Measurements from ENCODE around the gene PLCG2. TPM values are rescaled to one million over a fixed set of nuclear protein-coding genes. Genes with fewer than 3 reads are reported as not detected.
A peak's percentile ranks its signal among the peaks of the same experiment; 100 is the strongest.

The PLCG2 gene
- total RNA-seq, 1 experiment from 2014 or later = 3.5 TPM

- no peak for TF ChIP-seq EZH2phosphoT487 (IDR thresholded peaks at IDR 0.05; ENCODE audit: borderline replicate concordance, low read length)
- TF ChIP-seq CTCF (conservative IDR thresholded peaks at IDR 0.05; ENCODE audit: low read depth, low read length) = no peak
- TF ChIP-seq EZH2 (IDR thresholded peaks at IDR 0.05; ENCODE audit: low read length, unreplicated experiment) = no peak
- H3K36me3 ChIP-seq (ENCODE audit: low read depth, low read length) = no peaks in the 10 kb centered on the region
- POLR2A ChIA-PET (ENCODE audit: unreplicated experiment) = no interaction called here
These were observed 27.6 kb downstream of the PLCG2 start for GRCh38 chr16:81806696-81807095.

GRCh38 chr16:81807767-81808358, 28.8 kb downstream of the PLCG2 start:
- no peaks in the 10 kb centered on the region for H3K79me2 ChIP-seq (ENCODE audit: low read length)
- no peak overlapping the region for H3K4me2 ChIP-seq (ENCODE audit: low read length)
- TF ChIP-seq EZH2 (IDR thresholded peaks at IDR 0.05; ENCODE audit: low read length, unreplicated experiment) (no peak), CTCF (conservative IDR thresholded peaks at IDR 0.05; ENCODE audit: low read depth, low read length) (no peak), EZH2phosphoT487 (IDR thresholded peaks at IDR 0.05; ENCODE audit: borderline replicate concordance, low read length) (no peak)
- H3K4me3 ChIP-seq (ENCODE audit: low read length) = no peak overlapping the region
- no TSS peak for BruUV-seq (replicated peaks)
- CTCF ChIA-PET = no interaction called here
- H3F3A ChIP-seq (ENCODE audit: low read length, unreplicated experiment) = no peaks in the 10 kb centered on the region
- H3K36me3 ChIP-seq (ENCODE audit: low read depth, low read length) = no peaks in the 10 kb centered on the region
- intact Hi-C loops (cut with micrococcal nuclease) = no loop called here
- H4K20me1 ChIP-seq (ENCODE audit: low read length) = no peaks in the 10 kb centered on the region
- no peaks in the 10 kb centered on the region for H3K4me1 ChIP-seq (ENCODE audit: insufficient read depth, low read length)
- H3K9me2 ChIP-seq (replicated peaks; ENCODE audit: low read length) = no peaks in the 10 kb centered on the region
- DNase-seq (no peak), ATAC-seq (no peak)
- POLR2A ChIA-PET (ENCODE audit: unreplicated experiment) = no interaction called here
- no peaks in the 10 kb centered on the region for H3K27me3 ChIP-seq (ENCODE audit: low read length)
- H3K27ac ChIP-seq (ENCODE audit: low read length) = no peak overlapping the region
- no peak overlapping the region for H3K9ac ChIP-seq (ENCODE audit: low read length)
- no peaks in the 10 kb centered on the region for H3K9me3 ChIP-seq (ENCODE audit: low read length)
- H2AFZ ChIP-seq (ENCODE audit: low read length) = no peak overlapping the region

More at GRCh38 chr16:81806696-81807095, 27.6 kb downstream of the PLCG2 start:
- CTCF ChIA-PET = no interaction called here
- no peaks in the 10 kb centered on the region for H3K4me1 ChIP-seq (ENCODE audit: insufficient read depth, low read length)
- no peak overlapping the region for H3K4me3 ChIP-seq (ENCODE audit: low read length)
- no peak overlapping the region for H3K4me2 ChIP-seq (ENCODE audit: low read length)
- no peak overlapping the region for H2AFZ ChIP-seq (ENCODE audit: low read length)
- H3F3A ChIP-seq (ENCODE audit: low read length, unreplicated experiment) = no peaks in the 10 kb centered on the region
- no peaks in the 10 kb centered on the region for H4K20me1 ChIP-seq (ENCODE audit: low read length)
- no peaks in the 10 kb centered on the region for H3K9me2 ChIP-seq (replicated peaks; ENCODE audit: low read length)
- intact Hi-C loops (cut with micrococcal nuclease) = no loop called here
- no peak for ATAC-seq
- no peak overlapping the region for H3K9ac ChIP-seq (ENCODE audit: low read length)
- BruUV-seq (replicated peaks) = no TSS peak
- H3K27ac ChIP-seq (ENCODE audit: low read length) = no peak overlapping the region
- H3K9me3 ChIP-seq (ENCODE audit: low read length) = no peaks in the 10 kb centered on the region
- H3K79me2 ChIP-seq (ENCODE audit: low read length) = no peaks in the 10 kb centered on the region
- DNase-seq = no peak
- H3K27me3 ChIP-seq (ENCODE audit: low read length) = no peaks in the 10 kb centered on the region

DNA sequence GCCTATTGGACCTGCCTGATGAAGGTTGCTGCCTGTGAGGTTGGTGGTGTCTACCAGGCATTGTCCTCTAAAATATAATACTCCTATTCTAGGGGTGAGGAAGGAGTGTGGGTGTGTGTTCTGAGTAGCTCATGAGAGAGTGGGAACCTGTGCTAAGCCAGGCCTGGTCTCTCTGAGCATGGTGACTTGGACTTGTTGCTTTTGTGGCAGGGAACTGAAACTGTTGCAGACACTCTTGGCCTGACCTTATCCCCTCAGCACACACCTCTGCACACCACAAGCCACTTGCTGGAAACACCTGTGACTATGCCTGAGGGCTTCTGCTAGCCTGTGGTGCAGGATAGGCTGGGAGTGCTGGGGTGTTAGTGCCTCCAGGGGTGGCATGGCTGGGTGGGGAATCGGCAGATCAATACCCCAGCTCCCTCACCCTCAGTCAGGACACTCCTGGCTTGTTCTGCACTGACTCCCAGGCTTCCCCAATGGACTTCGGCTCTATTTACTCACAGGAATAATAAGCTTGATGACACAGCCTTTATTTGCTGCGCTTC, 29.9 kb downstream of the PLCG2 start:
- Histone ChIP-seq H3K9me3 (ENCODE audit: low read length) (no peaks in the 10 kb centered on the region), H3K9me2 (replicated peaks; ENCODE audit: low read length) (no peaks in the 10 kb centered on the region), H4K20me1 (ENCODE audit: low read length) (no peaks in the 10 kb centered on the region), H3K9ac (ENCODE audit: low read length) (no peak overlapping the region), H3K4me3 (ENCODE audit: low read length) (no peak overlapping the region), H3K4me1 (ENCODE audit: insufficient read depth, low read length) (no peaks in the 10 kb centered on the region), H3K79me2 (ENCODE audit: low read length) (no peaks in the 10 kb centered on the region), H3K27ac (ENCODE audit: low read length) (no peak overlapping the region), H3F3A (ENCODE audit: low read length, unreplicated experiment) (no peaks in the 10 kb centered on the region), H3K27me3 (ENCODE audit: low read length) (no peaks in the 10 kb centered on the region), H3K36me3 (ENCODE audit: low read depth, low read length) (no peaks in the 10 kb centered on the region), H3K4me2 (ENCODE audit: low read length) (no peak overlapping the region), H2AFZ (ENCODE audit: low read length) (no peak overlapping the region)
- TF ChIP-seq CTCF (conservative IDR thresholded peaks at IDR 0.05; ENCODE audit: low read depth, low read length) (no peak), EZH2 (IDR thresholded peaks at IDR 0.05; ENCODE audit: low read length, unreplicated experiment) (no peak), EZH2phosphoT487 (IDR thresholded peaks at IDR 0.05; ENCODE audit: borderline replicate concordance, low read length) (no peak)
- ChIA-PET CTCF (no interaction called here), POLR2A (ENCODE audit: unreplicated experiment) (no interaction called here)
- BruUV-seq (replicated peaks) = no TSS peak
- intact Hi-C loops (cut with micrococcal nuclease) = no loop called here
- peak; percentile 35; the same call in 1 of the 2 replicates for ATAC-seq
- DNase-seq = peak; percentile 2
